Measurements from ENCODE around the gene TMOD2. TPM values are rescaled to one million over a fixed set of nuclear protein-coding genes. Genes with fewer than 3 reads are reported as not detected.
A peak's percentile ranks its signal among the peaks of the same experiment; 100 is the strongest.

Gene TMOD2
- polyA plus RNA-seq, 3 donors, result 5.8 to 12.7 (median 6.2) TPM

GRCh38 chr15:51718219-51718618 lies 33.2 kb upstream of the TMOD2 start:
- no peaks in the 10 kb centered on the region for H3K79me2 ChIP-seq (ENCODE audit: insufficient read depth, low read length)
- H4K20me1 ChIP-seq (ENCODE audit: insufficient read depth, low read length), result peaks cover 7% of the 10 kb centered on the region
- peaks cover 4% of the 10 kb centered on the region for H3K4me1 Mint-ChIP-seq
- no peaks in the 10 kb centered on the region for H3K27me3 ChIP-seq (ENCODE audit: control insufficient read depth in 2 of 2, insufficient read depth in 2 of 2, low read length in 2 of 2)
- H3K4me1 ChIP-seq (ENCODE audit: control insufficient read depth in 1 of 2, insufficient read depth in 2 of 2, low read length in 2 of 2), result no peaks in the 10 kb centered on the region
- peaks cover 24 to 25% of the 10 kb centered on the region in 2 donors for H3K36me3 Mint-ChIP-seq
- peaks cover 24 to 32% of the 10 kb centered on the region in 2 donors for H3K36me3 ChIP-seq (replicated peaks in 1 of 2; ENCODE audit: control insufficient read depth in 1 of 2, insufficient read depth in 2 of 2, low read length in 2 of 2)
- no peak for TF ChIP-seq CTCF (IDR thresholded peaks at IDR 0.05)
- H3K4me2 ChIP-seq (replicated peaks; ENCODE audit: extremely low read depth, low read length, poor library complexity, severe bottlenecking), result no peak overlapping the region
- 100% methylated on average over 1 of the region's 4 CpGs for WGBS (ENCODE audit: insufficient coverage)
- H3K4me3 ChIP-seq (replicated peaks in 1 of 3; ENCODE audit: low read depth in 2 of 3, low read length in 3 of 3), result no peak overlapping the region
- no peak for DNase-seq
- H2AFZ ChIP-seq (ENCODE audit: insufficient read depth, low read depth, low read length, poor library complexity, severe bottlenecking), result no peak overlapping the region
- H3K9me3 Mint-ChIP-seq, result peaks cover 0 to 5% (median 0%) of the 10 kb centered on the region in 7 donors
- H3K27me3 Mint-ChIP-seq (ENCODE audit: low read depth in 3 of 3), result peaks cover 0 to 3% (median 0%) of the 10 kb centered on the region in 3 donors
- no peak overlapping the region for H3K9ac ChIP-seq (ENCODE audit: insufficient read depth, low read length, poor library complexity, severe bottlenecking)
- H3K9me3 ChIP-seq (replicated peaks in 1 of 2; ENCODE audit: control insufficient read depth in 1 of 2, insufficient read depth in 1 of 2, low read length in 2 of 2), result no peaks in the 10 kb centered on the region
- H3K27ac Mint-ChIP-seq, result peak overlapping the region in 2 of 7 donors; percentile 46 to 48
- H3K27ac ChIP-seq (ENCODE audit: low read depth in 1 of 2, low read length in 2 of 2), result peak overlapping the region in 1 of 2 donors; percentile 15
- H3K4me3 Mint-ChIP-seq, result no peak overlapping the region
- intact Hi-C loops (cut with micrococcal nuclease), result loop anchor here in 1 of 2 donors (10.0 kb wide), 1 partner anchor 47 kb away; no protein-coding TSS in a partner anchor

DNA sequence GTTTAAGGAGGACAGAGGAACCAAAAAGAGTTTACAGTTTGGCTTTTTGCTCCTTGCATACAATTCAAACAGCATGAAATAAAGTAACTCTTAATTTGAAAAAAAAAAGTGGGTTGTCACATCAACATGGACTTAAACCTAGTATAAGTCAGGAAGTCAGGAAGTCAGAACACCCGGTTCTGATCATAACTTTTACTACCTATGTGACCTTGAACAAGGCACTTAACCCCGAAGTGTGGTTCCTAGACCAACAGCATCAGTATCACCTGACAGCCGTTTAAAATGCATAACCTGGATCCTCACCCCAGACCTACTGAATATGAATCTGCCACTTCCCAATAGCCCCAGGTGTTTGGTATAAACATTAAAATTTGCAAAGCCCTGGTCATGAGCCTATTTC lies 32.7 kb upstream of the TMOD2 start:
- Mint-ChIP-seq H3K9me3 (peaks cover 0 to 5% (median 0%) of the 10 kb centered on the region in 7 donors), H3K36me3 (peaks cover 24 to 28% of the 10 kb centered on the region in 2 donors), H3K27ac (no peak overlapping the region), H3K4me3 (no peak overlapping the region), H3K4me1 (peaks cover 4% of the 10 kb centered on the region), H3K27me3 (ENCODE audit: low read depth in 3 of 3) (peaks cover 0 to 3% (median 0%) of the 10 kb centered on the region in 3 donors)
- no peak overlapping the region for H3K27ac ChIP-seq (ENCODE audit: low read depth in 1 of 2, low read length in 2 of 2)
- H3K4me1 ChIP-seq (ENCODE audit: control insufficient read depth in 1 of 2, insufficient read depth in 2 of 2, low read length in 2 of 2), result no peaks in the 10 kb centered on the region
- H3K79me2 ChIP-seq (ENCODE audit: insufficient read depth, low read length), result no peaks in the 10 kb centered on the region
- no peak overlapping the region for H3K9ac ChIP-seq (ENCODE audit: insufficient read depth, low read length, poor library complexity, severe bottlenecking)
- H2AFZ ChIP-seq (ENCODE audit: insufficient read depth, low read depth, low read length, poor library complexity, severe bottlenecking), result no peak overlapping the region
- 79% methylated on average over 2 of the region's 3 CpGs for WGBS (ENCODE audit: insufficient coverage)
- H3K4me3 ChIP-seq (replicated peaks in 1 of 3; ENCODE audit: low read depth in 2 of 3, low read length in 3 of 3), result no peak overlapping the region
- no peak for TF ChIP-seq CTCF (IDR thresholded peaks at IDR 0.05)
- peaks cover 10% of the 10 kb centered on the region for H4K20me1 ChIP-seq (ENCODE audit: insufficient read depth, low read length)
- intact Hi-C loops (cut with micrococcal nuclease), result loop anchor here in 1 of 2 donors (10.0 kb wide), 1 partner anchor 46 kb away; no protein-coding TSS in a partner anchor
- no peaks in the 10 kb centered on the region for H3K27me3 ChIP-seq (ENCODE audit: control insufficient read depth in 2 of 2, insufficient read depth in 2 of 2, low read length in 2 of 2)
- H3K36me3 ChIP-seq (replicated peaks in 1 of 2; ENCODE audit: control insufficient read depth in 1 of 2, insufficient read depth in 2 of 2, low read length in 2 of 2), result peaks cover 27 to 36% of the 10 kb centered on the region in 2 donors
- H3K4me2 ChIP-seq (replicated peaks; ENCODE audit: extremely low read depth, low read length, poor library complexity, severe bottlenecking), result no peak overlapping the region
- DNase-seq, result no peak
- H3K9me3 ChIP-seq (replicated peaks in 1 of 2; ENCODE audit: control insufficient read depth in 1 of 2, insufficient read depth in 1 of 2, low read length in 2 of 2), result no peaks in the 10 kb centered on the region

All from CD14-positive monocyte (primary cell).